HG02642 (cell line): Measurements from ENCODE around the gene OMP.

Experiments used
- ATAC-seq: cut with Tn5 transposase; IDR thresholded peaks from one replicate; pipeline ENCODE4 v1.9.1; 2021; ENCODE audit warnings: mild to moderate bottlenecking; ENCODE audit not compliant: unreplicated experiment, poor library complexity

The OMP gene

GRCh38 chr11:77119531-77119936 is 16.9 kb downstream of the OMP start:
- no peak for ATAC-seq

GRCh38 chr11:77120571-77120970 is 17.9 kb downstream of the OMP start:
- no peak for ATAC-seq

GRCh38 chr11:77121096-77121640 is 18.5 kb downstream of the OMP start:
- no peak for ATAC-seq

DNA sequence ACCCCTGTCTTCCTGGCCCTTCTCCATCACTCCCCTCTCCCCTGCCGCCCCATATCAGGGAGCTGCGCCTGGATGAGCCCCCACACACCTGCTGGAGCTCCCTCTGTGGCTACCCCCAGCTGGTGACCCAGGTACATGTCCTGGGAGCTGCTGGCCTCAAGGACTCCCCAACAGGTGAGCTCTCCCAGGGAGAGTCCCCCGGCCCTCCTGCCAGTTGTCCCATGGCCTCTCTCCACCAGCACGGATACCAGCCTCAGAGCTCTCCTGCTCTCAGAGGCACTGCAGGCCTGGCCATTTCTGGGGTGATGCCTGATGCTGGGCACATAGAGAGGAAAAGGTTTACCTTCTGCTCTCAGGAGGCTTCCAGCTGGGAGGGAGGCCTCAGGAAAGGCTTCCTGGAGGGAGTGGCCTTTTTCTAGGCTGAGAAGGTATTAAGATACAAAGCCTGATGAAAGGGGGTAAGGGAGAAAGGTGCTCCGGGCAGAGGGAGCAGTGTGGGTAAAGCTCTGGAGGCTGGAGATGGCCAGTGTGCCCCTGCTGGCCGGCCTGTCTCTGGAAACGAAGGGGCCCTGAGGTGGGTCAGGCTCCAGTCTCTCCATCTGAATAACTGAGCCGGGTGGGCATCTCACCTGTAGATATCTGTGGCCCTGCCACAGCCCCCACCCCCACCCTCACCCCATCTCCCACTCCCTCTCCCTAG is 19.4 kb downstream of the OMP start:
- no peak for ATAC-seq

GRCh38 chr11:77122576-77123212 is 20.1 kb downstream of the OMP start:
- no peak for ATAC-seq

- no peak for ATAC-seq
Measured at GRCh38 chr11:77123591-77123990, 21.0 kb downstream of the OMP start.

DNA sequence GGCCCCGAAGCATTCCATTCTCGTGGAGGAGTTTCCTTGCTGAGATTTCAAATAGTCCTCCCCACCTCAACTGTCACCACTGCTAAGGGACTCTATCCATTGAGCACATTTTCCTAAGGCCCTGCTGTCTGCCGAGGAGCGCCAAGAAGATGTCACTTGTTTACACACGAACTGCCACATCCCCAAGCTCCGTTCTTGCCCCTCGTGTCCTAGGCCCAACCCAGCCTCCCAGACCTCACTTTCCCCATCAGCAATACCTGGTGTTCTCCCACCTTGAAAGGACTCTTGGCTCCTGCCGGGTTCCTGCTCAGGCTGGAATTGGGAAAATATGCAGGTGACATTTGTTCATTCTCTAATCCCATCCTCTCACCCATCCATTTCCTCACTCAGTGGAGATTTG is 21.4 kb downstream of the OMP start:
- no peak for ATAC-seq

DNA sequence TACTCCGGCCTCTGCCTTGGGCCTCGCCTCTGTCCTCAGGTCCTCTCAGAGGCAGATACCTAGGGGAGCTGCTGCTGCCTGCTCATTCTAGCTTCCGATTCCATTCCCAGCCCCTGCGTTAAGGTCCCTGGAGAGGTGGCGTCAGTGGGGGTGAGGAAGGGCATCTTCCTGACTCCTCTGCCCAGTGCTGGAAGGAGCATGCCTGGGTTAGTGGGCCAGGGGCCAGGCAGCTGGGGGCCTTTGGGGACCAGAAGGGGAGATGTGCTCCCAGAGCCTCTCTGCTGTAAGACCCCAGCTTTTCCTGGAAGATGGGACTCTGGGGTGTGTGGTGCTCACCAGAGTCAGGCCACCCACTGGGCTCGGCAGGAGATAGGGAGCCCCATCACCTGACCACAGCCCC is 21.8 kb downstream of the OMP start:
- no peak for ATAC-seq

DNA sequence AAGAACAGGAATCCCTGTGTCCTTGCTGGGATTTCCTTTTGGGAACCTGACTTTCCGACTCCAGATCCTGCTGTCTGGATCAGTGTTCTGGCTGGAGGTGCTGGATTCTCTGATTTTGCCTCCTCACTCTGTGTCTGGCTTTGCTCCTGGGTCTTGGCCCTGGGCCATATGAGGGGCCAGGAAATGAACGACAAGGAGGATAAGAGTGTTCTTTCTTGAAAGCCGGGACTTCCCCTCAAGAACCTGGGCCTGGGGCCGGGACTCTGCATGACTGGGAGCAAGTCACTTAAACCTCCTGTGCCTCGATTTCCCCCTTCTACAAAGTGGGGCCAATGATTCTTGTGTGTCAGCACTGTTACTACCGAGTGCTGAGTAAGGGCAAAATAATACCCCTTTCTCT is 22.6 kb downstream of the OMP start:
- ATAC-seq = no peak

DNA sequence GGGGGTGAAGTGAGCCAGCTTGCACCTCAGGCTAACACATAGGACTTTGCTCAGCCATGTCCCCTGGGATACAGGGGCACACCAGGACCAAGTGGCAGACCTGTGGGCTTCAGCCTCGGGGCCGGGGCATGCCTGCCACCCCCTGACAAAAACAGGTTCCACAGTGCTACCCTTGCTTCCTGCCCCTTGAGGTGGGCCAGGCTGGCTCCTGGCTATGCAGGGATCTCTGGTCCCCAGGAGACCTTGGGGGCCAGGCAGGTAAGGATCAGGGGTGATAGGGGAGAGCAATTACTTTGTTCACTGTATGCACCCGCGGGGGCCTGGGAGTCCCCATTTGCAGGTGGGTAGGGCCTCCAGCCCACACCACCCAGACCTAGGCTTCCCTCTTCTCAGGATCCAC is 23.1 kb downstream of the OMP start:
- ATAC-seq = no peak

GRCh38 chr11:77126156-77126775 is 23.6 kb downstream of the OMP start:
- no peak for ATAC-seq

- ATAC-seq = no peak
Measured at GRCh38 chr11:77126861-77127234, 24.2 kb downstream of the OMP start.

DNA sequence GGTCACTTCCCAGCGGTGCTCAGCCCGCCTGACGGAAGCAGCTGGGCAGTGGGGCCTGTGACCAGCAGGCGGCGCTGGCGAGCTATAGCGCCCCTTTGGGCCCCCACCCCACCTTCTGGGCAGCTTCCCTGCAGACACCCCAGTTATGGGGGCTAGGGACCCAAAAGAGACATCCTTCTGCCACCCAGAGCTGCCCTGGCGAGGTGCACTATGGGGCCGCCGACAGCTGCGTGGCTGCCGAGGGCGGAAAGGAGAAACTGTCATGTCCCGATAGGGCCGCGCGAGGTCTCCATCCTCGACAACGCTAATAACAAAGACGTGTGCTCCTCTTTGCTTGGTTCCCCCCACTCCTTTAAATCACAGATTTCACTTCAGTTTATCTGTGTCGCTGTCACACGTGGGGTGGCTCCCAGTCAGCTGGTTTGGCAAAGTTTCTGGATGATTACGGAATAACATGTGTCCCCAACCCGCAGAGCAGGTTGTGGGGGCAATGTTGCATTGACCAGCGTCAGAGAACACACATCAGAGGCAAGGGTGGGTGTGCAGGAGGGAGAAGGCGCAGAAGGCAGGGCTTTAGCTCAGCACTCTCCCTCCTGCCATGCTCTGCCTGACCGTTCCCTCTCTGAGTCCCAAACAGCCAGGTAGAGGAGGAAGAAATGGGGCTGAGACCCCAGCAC is 24.7 kb downstream of the OMP start:
- peak; percentile 44 for ATAC-seq

- ATAC-seq = no peak
Measured at GRCh38 chr11:77127920-77128691, 25.5 kb downstream of the OMP start, which contains the start of gene MYO7A. TSS of gene MYO7A (plus strand) at chr11:77128246. CDS start at chr11:77130635, 2,389 bp downstream.

- no peak for ATAC-seq
Measured at GRCh38 chr11:77129069-77129841, 26.6 kb downstream of the OMP start.

GRCh38 chr11:77129842-77130756 is 27.5 kb downstream of the OMP start:
- ATAC-seq = no peak

DNA sequence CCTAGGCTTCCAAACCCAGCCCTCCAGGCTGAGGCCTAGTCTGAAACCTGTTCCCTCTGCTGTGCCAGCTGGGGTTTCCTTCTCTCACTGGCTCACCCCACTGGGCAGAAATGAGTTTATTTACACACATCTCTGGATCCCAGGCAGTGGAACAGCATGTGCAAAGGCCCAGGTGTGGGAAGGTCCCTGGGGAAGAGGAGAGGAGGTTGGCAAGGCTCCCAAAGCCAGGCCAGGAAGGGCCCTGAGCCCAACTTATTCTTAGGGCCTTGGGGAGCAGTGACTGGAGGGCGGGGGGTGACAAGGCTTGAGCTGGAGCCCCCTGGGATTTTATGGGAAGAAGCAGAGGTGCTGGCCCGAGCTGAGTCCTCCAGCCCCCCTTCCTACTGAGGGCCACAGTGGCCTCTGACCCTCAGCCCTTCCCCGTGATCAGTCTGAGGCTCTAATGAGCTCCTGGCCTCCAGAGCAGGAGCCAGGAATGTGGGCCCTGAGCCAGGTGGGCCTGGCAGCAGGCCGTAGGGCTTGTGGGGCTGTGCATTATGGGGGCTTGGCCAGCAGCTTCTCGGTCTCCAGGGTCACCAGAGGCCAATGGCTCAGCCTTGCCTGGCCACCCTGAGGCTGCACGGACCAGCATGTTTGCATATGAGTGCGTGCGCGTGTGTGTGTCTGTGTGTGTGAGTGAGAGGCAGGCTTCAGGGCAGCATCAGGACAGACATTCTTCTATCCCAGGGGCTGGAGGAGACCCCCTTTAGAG is 28.3 kb downstream of the OMP start:
- no peak for ATAC-seq

- ATAC-seq = no peak
Measured at GRCh38 chr11:77131560-77131959, 28.9 kb downstream of the OMP start.
